OCI-LY1 (cell line): ENCODE results near the gene GPR173.

Experiments
- H2AFZ ChIP-seq: fragments of 200-600 bp; sonication (generic), shearing (Covaris generic); 2 replicates; pipeline ENCODE4 v1.6.0; 2014; ENCODE audit warnings: antibody characterized with exemption, mild to moderate bottlenecking, low read length
- H3F3A ChIP-seq: fragments of 200-600 bp; sonication (generic), shearing (Covaris generic); 2 replicates; pipeline ENCODE4 v1.6.0; 2014; ENCODE audit warnings: mild to moderate bottlenecking, antibody characterized with exemption, low read length, moderate library complexity; ENCODE audit not compliant: insufficient read depth
- H3K27ac ChIP-seq: fragments of 200-600 bp; sonication (generic); 2 replicates; pipeline ENCODE4 v1.5.1; 2014; ENCODE audit warnings: low read length, mixed run types, mild to moderate bottlenecking, low read depth; ENCODE audit not compliant: poor library complexity, severe bottlenecking
- H3K27me3 ChIP-seq: fragments of 200-600 bp; sonication (generic); 2 replicates; pipeline ENCODE4 v1.6.0; 2014; ENCODE audit warnings: antibody characterized with exemption, mild to moderate bottlenecking, low read length, moderate library complexity; ENCODE audit not compliant: insufficient read depth
- H3K36me3 ChIP-seq: fragments of 200-600 bp; sonication (generic); 2 replicates; pipeline ENCODE4 v1.6.1; 2014; ENCODE audit warnings: mild to moderate bottlenecking, antibody characterized with exemption, low read length, moderate library complexity, mixed read lengths; ENCODE audit not compliant: insufficient read depth
- H3K4me1 ChIP-seq: fragments of 200-600 bp; sonication (generic); 2 replicates; pipeline ENCODE4 v1.5.1; 2014; ENCODE audit warnings: mild to moderate bottlenecking, low read length, moderate library complexity; ENCODE audit not compliant: insufficient read depth, severe bottlenecking
- H3K4me2 ChIP-seq: fragments of 200-600 bp; sonication (generic), shearing (Covaris generic); 2 replicates; pipeline ENCODE4 v1.6.1; 2014; ENCODE audit warnings: low read length
- H3K4me3 ChIP-seq: fragments of 200-600 bp; sonication (generic); 2 replicates; pipeline ENCODE4 v1.5.1; 2014; ENCODE audit warnings: low read length, low read depth, mild to moderate bottlenecking, mixed read lengths; ENCODE audit not compliant: poor library complexity, severe bottlenecking
- H3K79me2 ChIP-seq: fragments of 200-600 bp; shearing (Covaris generic); 2 replicates; pipeline ENCODE4 v1.6.1; 2016; ENCODE audit warnings: mixed run types, low read length, mixed read lengths; ENCODE audit not compliant: insufficient read depth
- H3K9ac ChIP-seq: fragments of 200-600 bp; sonication (generic), shearing (Covaris generic); 2 replicates; pipeline ENCODE4 v1.6.1; 2014; ENCODE audit warnings: mild to moderate bottlenecking, low read length, mixed read lengths
- H3K9me2 ChIP-seq: fragments of 200-600 bp; sonication (generic), shearing (Covaris generic); 2 replicates; pipeline ENCODE4 v1.6.1; 2014; ENCODE audit warnings: low read depth, mild to moderate bottlenecking, low read length, mixed read lengths
- H3K9me3 ChIP-seq: fragments of 200-600 bp; shearing (Covaris generic); 2 replicates; pipeline ENCODE4 v1.6.1; 2014; ENCODE audit warnings: low read length, mixed read lengths
- H4K20me1 ChIP-seq: fragments of 200-600 bp; sonication (generic), shearing (Covaris generic); 2 replicates; pipeline ENCODE4 v1.6.0; 2016; ENCODE audit warnings: mild to moderate bottlenecking, low read length; ENCODE audit not compliant: insufficient read depth
- EZH2 ChIP-seq: fragments of 200-600 bp; sonication (generic), shearing (Covaris generic); IDR thresholded peaks from 2 replicates; pipeline ENCODE4 v1.8.0; 2017; ENCODE audit warnings: borderline replicate concordance, mixed run types, mild to moderate bottlenecking, antibody characterized with exemption, low read length, moderate library complexity, mixed read lengths
- TF ChIP-seq, protein P1 (sequence below): fragments of 200-600 bp; sonication (generic), shearing (Covaris generic); IDR thresholded peaks from 2 replicates; pipeline ENCODE4 v1.5.1; 2017; ENCODE audit warnings: mild to moderate bottlenecking, antibody characterized with exemption, low read length, moderate library complexity, mixed read lengths

Gene GPR173

DNA sequence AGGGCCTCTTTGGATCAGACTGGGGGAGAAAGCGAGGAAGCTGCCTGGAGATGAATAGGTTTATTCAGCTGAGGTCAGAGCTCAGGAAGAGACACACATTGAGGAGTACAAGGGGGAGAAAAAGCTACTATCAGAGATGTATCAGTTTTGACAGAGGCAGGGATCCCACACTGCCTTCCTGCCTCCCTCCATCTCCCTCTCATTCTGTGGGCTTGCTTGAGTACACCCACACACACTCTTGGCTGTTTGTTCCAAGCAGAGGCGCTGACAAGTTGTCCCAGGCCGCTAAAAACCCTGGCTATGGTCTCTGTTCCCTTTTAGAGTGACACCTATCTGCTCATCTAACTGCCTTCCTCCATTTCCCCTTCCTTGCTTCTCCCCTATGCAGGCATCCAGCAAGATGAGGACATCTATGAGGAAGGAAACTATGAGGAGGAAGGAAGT lies 38.8 kb downstream of the GPR173 start:
- Histone ChIP-seq H3K9ac (no peak overlapping the region; the same call in 1 of the 2 replicates), H3K4me3 (peak overlapping the region; percentile 63), H3K27me3 (no peaks in the 10 kb centered on the region), H3K9me3 (no peaks in the 10 kb centered on the region), H3F3A (no peaks in the 10 kb centered on the region), H3K4me2 (peak overlapping the region; percentile 82), H3K36me3 (peaks cover 44% of the 10 kb centered on the region), H3K27ac (peak overlapping the region; percentile 61), H3K9me2 (no peaks in the 10 kb centered on the region), H2AFZ (no peak overlapping the region), H3K4me1 (peaks cover 41% of the 10 kb centered on the region), H4K20me1 (no peaks in the 10 kb centered on the region), H3K79me2 (0 out of 2 replicates have a peak, but pooled peaks cover 3% of the 10 kb centered on the region)
- TF ChIP-seq, protein P1, sequence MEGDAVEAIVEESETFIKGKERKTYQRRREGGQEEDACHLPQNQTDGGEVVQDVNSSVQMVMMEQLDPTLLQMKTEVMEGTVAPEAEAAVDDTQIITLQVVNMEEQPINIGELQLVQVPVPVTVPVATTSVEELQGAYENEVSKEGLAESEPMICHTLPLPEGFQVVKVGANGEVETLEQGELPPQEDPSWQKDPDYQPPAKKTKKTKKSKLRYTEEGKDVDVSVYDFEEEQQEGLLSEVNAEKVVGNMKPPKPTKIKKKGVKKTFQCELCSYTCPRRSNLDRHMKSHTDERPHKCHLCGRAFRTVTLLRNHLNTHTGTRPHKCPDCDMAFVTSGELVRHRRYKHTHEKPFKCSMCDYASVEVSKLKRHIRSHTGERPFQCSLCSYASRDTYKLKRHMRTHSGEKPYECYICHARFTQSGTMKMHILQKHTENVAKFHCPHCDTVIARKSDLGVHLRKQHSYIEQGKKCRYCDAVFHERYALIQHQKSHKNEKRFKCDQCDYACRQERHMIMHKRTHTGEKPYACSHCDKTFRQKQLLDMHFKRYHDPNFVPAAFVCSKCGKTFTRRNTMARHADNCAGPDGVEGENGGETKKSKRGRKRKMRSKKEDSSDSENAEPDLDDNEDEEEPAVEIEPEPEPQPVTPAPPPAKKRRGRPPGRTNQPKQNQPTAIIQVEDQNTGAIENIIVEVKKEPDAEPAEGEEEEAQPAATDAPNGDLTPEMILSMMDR, result no peak
- no peak for TF ChIP-seq EZH2

DNA sequence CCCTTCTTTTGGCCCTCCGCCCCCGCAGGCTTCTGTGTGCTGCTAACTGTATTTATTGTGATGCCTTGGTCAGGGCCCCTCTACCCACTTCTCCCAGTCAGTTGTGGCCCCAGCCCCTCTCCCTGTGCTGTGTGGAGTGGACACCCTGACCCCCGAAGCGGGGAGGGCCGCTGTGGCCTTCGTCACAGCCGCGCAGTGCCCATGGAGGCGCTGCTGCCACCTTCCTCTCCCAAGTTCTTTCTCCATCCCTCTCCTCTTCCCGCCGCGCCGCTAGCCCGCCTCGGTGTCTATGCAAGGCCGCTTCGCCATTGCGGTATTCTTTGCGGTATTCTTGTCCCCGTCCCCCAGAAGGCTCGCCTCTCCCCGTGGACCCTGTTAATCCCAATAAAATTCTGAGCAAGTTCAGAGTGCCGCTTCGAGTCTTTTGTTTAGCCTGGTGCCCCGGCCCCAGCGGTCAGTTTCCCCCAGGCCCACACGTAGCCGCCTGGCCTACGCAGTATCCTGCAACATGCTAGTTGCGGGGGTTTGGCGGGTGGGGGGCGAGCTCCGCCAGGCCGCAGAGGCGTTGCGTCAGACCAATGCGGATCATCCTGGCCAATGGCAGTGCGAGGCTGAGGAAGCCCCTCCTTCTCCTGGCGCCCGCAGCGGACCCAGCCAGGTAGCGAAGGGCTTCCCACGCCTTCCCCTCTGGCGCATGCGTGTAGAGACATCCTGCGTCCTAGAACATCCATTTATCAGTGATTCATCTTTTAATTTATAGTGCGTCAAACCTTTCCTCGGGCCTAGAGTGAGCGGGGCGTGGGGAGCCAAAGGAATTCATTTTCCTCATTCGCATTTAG lies 39.8 kb downstream of the GPR173 start:
- H3K36me3 ChIP-seq, result peaks cover 41% of the 10 kb centered on the region
- no peaks in the 10 kb centered on the region for H3K9me2 ChIP-seq
- H3K4me1 ChIP-seq, result peaks cover 40% of the 10 kb centered on the region
- H4K20me1 ChIP-seq, result no peaks in the 10 kb centered on the region
- TF ChIP-seq, protein P1, result no peak
- no peak for TF ChIP-seq EZH2
- no peaks in the 10 kb centered on the region for H3K79me2 ChIP-seq
- H3K27ac ChIP-seq, result peak overlapping the region; percentile 61
- H3K9me3 ChIP-seq, result no peaks in the 10 kb centered on the region
- H3K4me2 ChIP-seq, result peak overlapping the region; percentile 82
- H3K9ac ChIP-seq, result peak overlapping the region; percentile 62; the same call in 1 of the 2 replicates
- H3K4me3 ChIP-seq, result peak overlapping the region; percentile 63
- H3F3A ChIP-seq, result no peaks in the 10 kb centered on the region
- H3K27me3 ChIP-seq, result no peaks in the 10 kb centered on the region
- H2AFZ ChIP-seq, result no peak overlapping the region

DNA sequence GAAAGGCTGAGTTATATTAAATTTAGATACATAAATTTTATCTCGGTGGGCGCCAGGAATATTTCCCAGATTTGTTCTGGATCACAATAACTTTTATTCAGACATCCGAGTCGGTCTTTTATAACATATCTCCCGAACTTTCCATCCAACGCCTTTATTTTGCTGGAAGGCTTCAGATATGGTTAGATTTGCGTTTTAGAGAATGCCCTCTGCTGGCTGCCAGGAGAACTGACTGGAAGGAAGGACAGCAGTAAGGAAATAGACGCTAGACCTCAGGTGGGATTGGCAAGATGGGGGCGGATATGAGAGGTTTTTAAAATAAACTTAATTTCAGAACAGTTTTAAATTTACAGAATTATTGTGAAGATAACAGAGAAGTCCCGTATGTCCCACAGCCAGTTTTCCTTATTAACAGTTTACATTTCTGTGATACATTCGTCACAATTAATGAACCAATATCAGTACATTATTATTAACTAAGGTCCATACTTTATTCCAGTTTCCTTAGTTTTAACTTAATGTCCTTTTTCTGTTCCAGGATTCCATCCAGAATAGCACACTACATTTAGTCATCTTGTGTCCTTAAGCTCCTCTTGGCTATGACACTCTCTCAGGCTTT lies 40.7 kb downstream of the GPR173 start:
- Histone ChIP-seq H2AFZ (no peak overlapping the region), H3K4me3 (peak overlapping the region; percentile 63), H3K27ac (peak overlapping the region; percentile 48), H3K79me2 (no peaks in the 10 kb centered on the region), H4K20me1 (no peaks in the 10 kb centered on the region), H3K27me3 (no peaks in the 10 kb centered on the region), H3K4me2 (peak overlapping the region; percentile 82), H3K4me1 (peaks cover 32% of the 10 kb centered on the region), H3K9ac (peak overlapping the region; percentile 52; the same call in 1 of the 2 replicates), H3F3A (no peaks in the 10 kb centered on the region), H3K9me3 (no peaks in the 10 kb centered on the region), H3K9me2 (no peaks in the 10 kb centered on the region), H3K36me3 (peaks cover 31% of the 10 kb centered on the region)
- TF ChIP-seq, protein P1, result peak; percentile 65
- TF ChIP-seq EZH2, result no peak
